Right atrium auricular region (tissue), 2 donors: ENCODE results near the gene SULF2. TPM values are rescaled to one million over a fixed set of nuclear protein-coding genes. Genes with fewer than 3 reads are reported as not detected.

ENCODE experiments used
- DNase-seq: peaks from one replicate; pipeline ENCODE4 v3.0.0-alpha.2; 2019; ENCODE audit warnings: low spot score
- H3K27ac ChIP-seq, 2 donors: fragments of 200-600 bp; sonication (generic); 1 replicate in 1 of 2; 2 replicates in 1 of 2; pipeline ENCODE4 v1.5.1; 2016 to 2019
- H3K27me3 ChIP-seq, 2 donors: fragments of 200-600 bp; sonication (generic); one replicate each; pipeline versions ENCODE4 v1.5.1 to v1.6.0; 2017 to 2019
- H3K36me3 ChIP-seq: fragments of 200-600 bp; sonication (generic); one replicate; pipeline ENCODE4 v1.5.1; 2016
- H3K4me1 ChIP-seq, 2 donors: fragments of 200-600 bp; sonication (generic); one replicate each; pipeline versions ENCODE4 v1.5.1 to v1.6.0; 2017 to 2019
- H3K4me3 ChIP-seq, 2 donors: fragments of 200-600 bp; sonication (generic); 1 replicate in 1 of 2; 2 replicates in 1 of 2; pipeline ENCODE4 v1.5.1; 2017 to 2019; ENCODE audit warnings: mild to moderate bottlenecking in 1 of 2, moderate library complexity in 1 of 2
- H3K9me3 ChIP-seq, 2 donors: fragments of 200-600 bp; sonication (generic); one replicate each; pipeline ENCODE4 v1.5.1; 2019
- total RNA-seq, 2 donors: library from RNA; depleted of rRNA; stranded (reverse); fragments of >200 nt; gene quantifications; one replicate each; pipeline ENCODE4 v1.1.0, GENCODE V29; 2016
- TF ChIP-seq, protein P1 (sequence below), 2 donors: fragments of 200-600 bp; sonication (generic); IDR thresholded peaks; one replicate each; pipeline ENCODE4 v1.5.1; 2019; ENCODE audit warnings: antibody characterized with exemption in 2 of 2

SULF2 gene
- total RNA-seq, 2 donors from 2014 or later = 33.7 to 57.8 TPM

DNA sequence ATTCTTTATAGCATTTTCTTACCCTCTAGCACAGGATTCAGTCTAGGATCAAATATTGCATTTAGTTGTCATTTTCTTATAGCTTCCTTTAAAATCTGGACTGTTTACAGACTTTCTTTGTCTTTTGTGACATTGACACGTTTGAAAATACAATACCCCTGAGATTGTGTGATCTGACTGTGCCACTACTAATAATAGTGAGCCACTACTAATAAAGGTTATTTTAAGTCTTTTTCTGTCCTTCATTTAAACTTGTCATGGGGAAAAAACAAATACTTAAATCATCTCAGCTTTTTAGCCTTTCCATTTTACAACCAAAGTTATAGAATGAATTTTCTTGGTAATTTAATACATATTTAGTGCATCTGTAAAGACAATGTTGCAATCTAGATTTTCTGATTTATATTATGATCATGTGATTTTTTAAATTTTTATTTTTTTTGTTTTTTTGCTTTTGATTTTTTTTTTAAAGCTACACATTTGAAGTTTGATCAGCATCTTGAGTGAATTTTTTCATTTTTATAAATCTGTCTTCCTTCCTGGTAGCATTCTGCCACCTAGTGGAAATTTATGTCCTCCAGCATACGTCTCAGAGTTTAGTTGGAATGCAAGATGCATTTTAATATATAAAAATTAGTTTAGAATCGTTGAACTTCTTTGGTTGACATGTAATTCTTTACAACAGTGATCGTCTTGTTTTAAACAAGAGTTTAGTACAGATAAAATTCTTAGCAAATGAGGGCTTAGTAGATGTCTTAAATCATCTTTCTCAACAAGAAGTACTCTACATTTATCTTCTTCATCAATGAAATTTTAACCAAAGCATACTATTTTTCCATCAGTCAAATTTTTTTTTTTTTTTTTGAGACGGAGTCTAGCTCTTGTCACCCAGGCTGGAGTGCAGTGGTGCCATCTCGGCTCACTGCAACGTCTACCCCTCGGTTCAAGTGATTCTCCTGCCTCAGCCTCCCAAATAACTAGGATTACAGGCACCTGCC, 164.2 kb downstream of the SULF2 start:
- Histone ChIP-seq H3K9me3 (no peaks in the 10 kb centered on the region), H3K4me3 (no peak overlapping the region), H3K36me3 (peaks cover 13% of the 10 kb centered on the region), H3K27me3 (no peaks in the 10 kb centered on the region), H3K4me1 (peaks cover 0 to 7% of the 10 kb centered on the region in 2 donors), H3K27ac (no peak overlapping the region)
- TF ChIP-seq, protein P1, sequence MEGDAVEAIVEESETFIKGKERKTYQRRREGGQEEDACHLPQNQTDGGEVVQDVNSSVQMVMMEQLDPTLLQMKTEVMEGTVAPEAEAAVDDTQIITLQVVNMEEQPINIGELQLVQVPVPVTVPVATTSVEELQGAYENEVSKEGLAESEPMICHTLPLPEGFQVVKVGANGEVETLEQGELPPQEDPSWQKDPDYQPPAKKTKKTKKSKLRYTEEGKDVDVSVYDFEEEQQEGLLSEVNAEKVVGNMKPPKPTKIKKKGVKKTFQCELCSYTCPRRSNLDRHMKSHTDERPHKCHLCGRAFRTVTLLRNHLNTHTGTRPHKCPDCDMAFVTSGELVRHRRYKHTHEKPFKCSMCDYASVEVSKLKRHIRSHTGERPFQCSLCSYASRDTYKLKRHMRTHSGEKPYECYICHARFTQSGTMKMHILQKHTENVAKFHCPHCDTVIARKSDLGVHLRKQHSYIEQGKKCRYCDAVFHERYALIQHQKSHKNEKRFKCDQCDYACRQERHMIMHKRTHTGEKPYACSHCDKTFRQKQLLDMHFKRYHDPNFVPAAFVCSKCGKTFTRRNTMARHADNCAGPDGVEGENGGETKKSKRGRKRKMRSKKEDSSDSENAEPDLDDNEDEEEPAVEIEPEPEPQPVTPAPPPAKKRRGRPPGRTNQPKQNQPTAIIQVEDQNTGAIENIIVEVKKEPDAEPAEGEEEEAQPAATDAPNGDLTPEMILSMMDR (IDR thresholded peaks at IDR 0.05) = peak; percentile 87
- DNase-seq = no peak

DNA sequence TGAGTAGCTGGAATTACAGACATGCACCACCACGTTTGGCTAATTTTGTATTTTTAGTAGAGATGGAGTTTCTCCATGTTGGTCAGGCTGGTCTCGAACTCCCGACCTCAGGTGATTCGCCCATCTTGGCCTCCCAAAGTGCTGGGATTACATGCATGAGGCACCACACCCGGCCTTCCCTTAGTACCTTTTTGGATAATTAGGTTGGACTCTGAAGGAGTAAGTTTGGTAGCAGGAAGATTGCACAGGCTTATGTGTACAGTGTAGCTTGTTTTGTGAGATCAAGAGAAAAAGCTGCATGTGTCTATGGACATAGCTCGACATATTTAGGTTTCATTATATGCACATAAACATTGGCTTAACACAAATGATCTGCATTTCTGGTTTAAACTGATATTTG, 166.8 kb downstream of the SULF2 start:
- Histone ChIP-seq H3K27ac (no peak overlapping the region), H3K27me3 (no peaks in the 10 kb centered on the region), H3K36me3 (peaks cover 4% of the 10 kb centered on the region), H3K9me3 (no peaks in the 10 kb centered on the region), H3K4me3 (no peak overlapping the region), H3K4me1 (peaks cover 0 to 7% of the 10 kb centered on the region in 2 donors)
- no peak for DNase-seq
- TF ChIP-seq, protein P1 (IDR thresholded peaks at IDR 0.05) = no peak

DNA sequence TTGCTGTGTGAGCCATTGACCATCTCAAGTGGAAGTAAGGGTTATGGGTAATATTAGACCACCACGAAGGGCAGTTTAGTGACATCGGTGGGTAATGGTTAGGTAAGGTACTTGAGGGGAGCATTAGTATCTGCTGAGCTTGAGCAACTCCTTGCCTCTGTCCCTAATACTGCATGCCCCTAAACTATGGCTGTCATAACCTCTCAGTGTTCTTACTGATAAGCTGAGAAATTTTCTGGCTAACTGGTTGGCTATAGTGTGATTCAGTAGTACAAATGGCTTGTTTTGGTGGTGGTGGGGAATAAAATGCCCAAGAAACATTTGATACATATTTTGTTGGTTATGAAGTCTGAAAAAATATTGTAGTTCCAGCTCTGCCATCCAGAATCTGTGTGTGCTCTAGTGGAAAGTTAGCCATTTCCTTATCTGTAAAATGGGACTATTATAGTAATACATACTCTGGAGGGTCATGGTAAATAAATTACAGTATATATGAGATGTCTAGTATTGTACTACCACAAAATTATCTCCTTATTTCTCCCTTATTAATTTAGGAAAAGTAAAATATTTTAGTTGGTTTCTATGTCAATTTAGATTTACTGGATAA, 170.5 kb downstream of the SULF2 start:
- Histone ChIP-seq H3K4me1 (peaks cover 0 to 23% of the 10 kb centered on the region in 2 donors), H3K27me3 (no peaks in the 10 kb centered on the region), H3K27ac (no peak overlapping the region), H3K4me3 (no peak overlapping the region), H3K36me3 (no peaks in the 10 kb centered on the region), H3K9me3 (no peaks in the 10 kb centered on the region)
- TF ChIP-seq, protein P1 (IDR thresholded peaks at IDR 0.05) = no peak
- DNase-seq = no peak

DNA sequence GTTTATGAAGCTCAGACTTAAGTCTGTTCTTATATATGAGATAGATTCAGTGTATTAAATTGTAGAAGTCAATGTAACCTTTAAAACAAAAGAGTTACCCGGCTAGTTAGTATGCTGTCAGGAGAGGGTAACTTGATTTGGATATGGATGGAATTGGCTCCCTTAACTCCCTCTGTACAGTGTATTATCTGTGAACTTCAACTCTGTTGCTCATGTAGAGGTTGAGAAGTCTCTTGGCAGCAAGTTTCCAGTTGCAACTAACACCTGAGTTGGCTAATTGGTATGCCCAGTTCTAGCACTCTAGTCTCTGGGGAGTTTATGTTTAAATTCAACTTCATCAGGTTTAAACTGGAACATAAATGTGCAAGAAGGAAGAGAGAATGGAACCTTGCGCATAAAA, 172.6 kb downstream of the SULF2 start:
- TF ChIP-seq, protein P1 (IDR thresholded peaks at IDR 0.05) = no peak
- Histone ChIP-seq H3K27ac (no peak overlapping the region), H3K4me1 (peaks cover 0 to 24% of the 10 kb centered on the region in 2 donors), H3K27me3 (no peaks in the 10 kb centered on the region), H3K9me3 (no peaks in the 10 kb centered on the region), H3K36me3 (no peaks in the 10 kb centered on the region), H3K4me3 (no peak overlapping the region)
- no peak for DNase-seq

DNA sequence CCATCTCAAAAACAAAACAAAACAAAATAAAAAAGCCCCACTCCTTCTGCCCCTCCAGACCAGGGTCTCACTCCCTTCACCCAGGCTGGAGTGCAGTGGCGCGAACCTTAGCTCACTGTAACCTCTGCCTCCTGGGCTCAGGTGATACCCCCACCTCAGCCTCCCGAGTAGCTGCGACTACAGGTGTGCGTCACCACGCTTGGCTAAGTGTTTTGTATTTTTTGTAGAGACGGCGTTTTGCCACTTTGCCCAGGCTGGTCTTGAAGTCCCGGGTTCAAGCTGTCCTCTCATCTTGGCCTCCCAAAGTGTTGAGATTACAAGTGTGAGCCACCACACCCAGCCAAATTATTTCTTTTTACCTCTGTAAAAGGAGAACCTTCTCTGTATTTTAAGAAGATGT, 173.5 kb downstream of the SULF2 start:
- Histone ChIP-seq H3K9me3 (no peaks in the 10 kb centered on the region), H3K27ac (no peak overlapping the region), H3K4me1 (peaks cover 0 to 29% of the 10 kb centered on the region in 2 donors), H3K27me3 (no peaks in the 10 kb centered on the region), H3K4me3 (no peak overlapping the region), H3K36me3 (no peaks in the 10 kb centered on the region)
- TF ChIP-seq, protein P1 (IDR thresholded peaks at IDR 0.05) = no peak
- no peak for DNase-seq
